Tibial artery (tissue), 4 donors: ENCODE results near the gene FTH1.

Source experiments
- DNase-seq, 2 donors: peaks; one replicate each; pipeline ENCODE4 v3.0.0-alpha.2; 2019
- H3K27ac ChIP-seq, 2 donors: fragments of 200-600 bp; sonication (generic) in 1 of 2; 1 replicate in 1 of 2; 2 replicates in 1 of 2; pipeline ENCODE4 v1.5.1; 2018 to 2019; ENCODE audit warnings: mild to moderate bottlenecking in 1 of 2
- H3K27me3 ChIP-seq, 2 donors: fragments of 200-600 bp; sonication (generic) in 1 of 2; one replicate each; pipeline versions ENCODE4 v1.5.1 to v1.6.0; 2016 to 2019
- H3K36me3 ChIP-seq, 3 donors: fragments of 200-600 bp; sonication (generic) in 2 of 3; one replicate each; pipeline ENCODE4 v1.5.1; 2016 to 2019; ENCODE audit warnings: mild to moderate bottlenecking in 2 of 3
- H3K4me1 ChIP-seq, 4 donors: fragments of 200-600 bp; sonication (generic) in 2 of 4; 1 replicate in 3 of 4; 2 replicates in 1 of 4; pipeline ENCODE4 v1.5.1; 2016 to 2019
- H3K4me3 ChIP-seq, 2 donors: fragments of 200-600 bp; sonication (generic) in 1 of 2; 1 replicate in 1 of 2; 2 replicates in 1 of 2; pipeline ENCODE4 v1.5.1; 2018 to 2019; ENCODE audit warnings: mild to moderate bottlenecking in 2 of 2
- H3K9me3 ChIP-seq, 3 donors: fragments of 200-600 bp; sonication (generic) in 1 of 3; one replicate each; pipeline ENCODE4 v1.5.1; 2016 to 2019
- CTCF ChIP-seq, 2 experiments: fragments of 200-600 bp in 1 of 2; fragments of 450-650 bp in 1 of 2; IDR thresholded peaks; one replicate each; pipeline ENCODE4 v1.5.1; 2017 to 2019; ENCODE audit warnings: antibody characterized with exemption in 2 of 2, mild to moderate bottlenecking in 1 of 2, moderate library complexity in 1 of 2
- intact Hi-C: fragments of 100-400 bp; cut with DNase I; formaldehyde crosslinking; loops from one replicate; pipeline ENCODE4 v1.15.0; 2023; ENCODE audit warnings: low total_unique reads

Gene FTH1

GRCh38 chr11:61926235-61926634 is 41.2 kb downstream of the FTH1 start:
- intact Hi-C loops, result no loop called here
- H3K4me1 ChIP-seq, result peaks cover 0 to 14% (median 11%) of the 10 kb centered on the region in 4 donors
- H3K4me3 ChIP-seq, result no peak overlapping the region
- no peaks in the 10 kb centered on the region for H3K36me3 ChIP-seq
- H3K9me3 ChIP-seq, result no peaks in the 10 kb centered on the region
- H3K27ac ChIP-seq, result no peak overlapping the region
- peaks cover 0 to 5% of the 10 kb centered on the region in 2 donors for H3K27me3 ChIP-seq
- DNase-seq, result no peak
- no peak for TF ChIP-seq CTCF (IDR thresholded peaks at IDR 0.05)

GRCh38 chr11:61925736-61926135 is 41.7 kb downstream of the FTH1 start:
- intact Hi-C loops, result no loop called here
- no peak for DNase-seq
- no peak overlapping the region for H3K4me3 ChIP-seq
- TF ChIP-seq CTCF (IDR thresholded peaks at IDR 0.05), result no peak
- H3K36me3 ChIP-seq, result no peaks in the 10 kb centered on the region
- peaks cover 0 to 6% of the 10 kb centered on the region in 2 donors for H3K27me3 ChIP-seq
- peaks cover 0 to 14% (median 11%) of the 10 kb centered on the region in 4 donors for H3K4me1 ChIP-seq
- no peak overlapping the region for H3K27ac ChIP-seq
- no peaks in the 10 kb centered on the region for H3K9me3 ChIP-seq

GRCh38 chr11:61924064-61924455 is 43.4 kb downstream of the FTH1 start:
- Histone ChIP-seq H3K36me3 (no peaks in the 10 kb centered on the region), H3K4me1 (peaks cover 0 to 18% (median 11%) of the 10 kb centered on the region in 4 donors), H3K27me3 (peaks cover 0 to 18% of the 10 kb centered on the region in 2 donors), H3K27ac (peak overlapping the region; percentile 57 to 61), H3K4me3 (no peak overlapping the region), H3K9me3 (no peaks in the 10 kb centered on the region)
- DNase-seq, result no peak
- intact Hi-C loops, result no loop called here
- TF ChIP-seq CTCF (IDR thresholded peaks at IDR 0.05), result no peak

GRCh38 chr11:61923166-61924063 is 44.0 kb downstream of the FTH1 start:
- Histone ChIP-seq H3K4me1 (peaks cover 0 to 18% (median 11%) of the 10 kb centered on the region in 4 donors), H3K27me3 (peaks cover 0 to 23% of the 10 kb centered on the region in 2 donors), H3K36me3 (no peaks in the 10 kb centered on the region), H3K4me3 (no peak overlapping the region), H3K9me3 (no peaks in the 10 kb centered on the region), H3K27ac (peak overlapping the region; percentile 57 to 61)
- no peak for TF ChIP-seq CTCF (IDR thresholded peaks at IDR 0.05)
- intact Hi-C loops, result no loop called here
- DNase-seq, result peak; percentile 87 to 91

GRCh38 chr11:61922539-61922938 is 44.9 kb downstream of the FTH1 start:
- intact Hi-C loops, result no loop called here
- Histone ChIP-seq H3K36me3 (no peaks in the 10 kb centered on the region), H3K9me3 (no peaks in the 10 kb centered on the region), H3K27me3 (peaks cover 0 to 23% of the 10 kb centered on the region in 2 donors), H3K4me3 (no peak overlapping the region), H3K4me1 (peaks cover 0 to 27% (median 18%) of the 10 kb centered on the region in 4 donors), H3K27ac (peak overlapping the region; percentile 57 to 61)
- no peak for TF ChIP-seq CTCF (IDR thresholded peaks at IDR 0.05)
- DNase-seq, result peak; percentile 91 to 92
